AG04450 (cell line): ENCODE measurements around the gene FSHR. TPM values are rescaled to one million over a fixed set of nuclear protein-coding genes. Genes with fewer than 3 reads are reported as not detected.

Experiments
- CTCF ChIA-PET: fragments of 300-600, 350-600 bp; formaldehyde crosslinking; extraction: SDS; loops from one replicate; lab custom pipeline; 2022; ENCODE audit warnings: antibody characterized with exemption, inconsistent platforms; lab: Charles Lee
- POLR2A ChIA-PET: fragments of 350-600 bp; formaldehyde crosslinking; extraction: SDS; loops from one replicate; lab custom pipeline; 2021; ENCODE audit warnings: antibody characterized with exemption, inconsistent platforms; lab: Yijun Ruan, JAX
- DNase-seq: peaks from one replicate; pipeline ENCODE4 v3.0.0-alpha.2; 2011; ENCODE audit warnings: low read depth, low spot score
- H3K27ac ChIP-seq: one replicate; pipeline ENCODE4 v1.5.1; 2012; ENCODE audit warnings: low read depth, low read length, control low read depth
- H3K27me3 ChIP-seq: one replicate; pipeline ENCODE4 v1.6.0; 2012; ENCODE audit warnings: low read length; ENCODE audit not compliant: control insufficient read depth, insufficient read depth
- H3K4me3 ChIP-seq: 2 replicates; pipeline ENCODE4 v1.5.1; 2011; ENCODE audit warnings: mild to moderate bottlenecking, low read depth, low read length, control low read depth
- H3K9me3 ChIP-seq: 2 replicates; pipeline ENCODE4 v1.5.1; 2012; ENCODE audit warnings: low read length; ENCODE audit not compliant: control insufficient read depth, insufficient read depth
- polyA plus RNA-seq: library from polyadenylated mRNA; depleted of rRNA; stranded (reverse); fragments of >200 nt; gene quantifications from 2 replicates; pipeline ENCODE4 v1.2.3, GENCODE V29; 2011
- TF ChIP-seq, protein P1 (sequence below): IDR thresholded peaks from 2 replicates; pipeline ENCODE4 v1.5.1; 2011; ENCODE audit warnings: low read depth, low read length, control low read depth, inconsistent platforms

The FSHR gene
- polyA plus RNA-seq, 1 experiment = not detected

GRCh38 chr2:49167131-49167530 lies 12.8 kb upstream of the FSHR start:
- POLR2A ChIA-PET = no interaction called here
- CTCF ChIA-PET = interaction anchor here (0.6 kb wide), 1 partner anchor 419 kb away, joined by 3 read pairs; no protein-coding TSS in a partner anchor
- TF ChIP-seq, protein P1, sequence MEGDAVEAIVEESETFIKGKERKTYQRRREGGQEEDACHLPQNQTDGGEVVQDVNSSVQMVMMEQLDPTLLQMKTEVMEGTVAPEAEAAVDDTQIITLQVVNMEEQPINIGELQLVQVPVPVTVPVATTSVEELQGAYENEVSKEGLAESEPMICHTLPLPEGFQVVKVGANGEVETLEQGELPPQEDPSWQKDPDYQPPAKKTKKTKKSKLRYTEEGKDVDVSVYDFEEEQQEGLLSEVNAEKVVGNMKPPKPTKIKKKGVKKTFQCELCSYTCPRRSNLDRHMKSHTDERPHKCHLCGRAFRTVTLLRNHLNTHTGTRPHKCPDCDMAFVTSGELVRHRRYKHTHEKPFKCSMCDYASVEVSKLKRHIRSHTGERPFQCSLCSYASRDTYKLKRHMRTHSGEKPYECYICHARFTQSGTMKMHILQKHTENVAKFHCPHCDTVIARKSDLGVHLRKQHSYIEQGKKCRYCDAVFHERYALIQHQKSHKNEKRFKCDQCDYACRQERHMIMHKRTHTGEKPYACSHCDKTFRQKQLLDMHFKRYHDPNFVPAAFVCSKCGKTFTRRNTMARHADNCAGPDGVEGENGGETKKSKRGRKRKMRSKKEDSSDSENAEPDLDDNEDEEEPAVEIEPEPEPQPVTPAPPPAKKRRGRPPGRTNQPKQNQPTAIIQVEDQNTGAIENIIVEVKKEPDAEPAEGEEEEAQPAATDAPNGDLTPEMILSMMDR = no peak
- Histone ChIP-seq H3K4me3 (no peak overlapping the region), H3K27ac (no peak overlapping the region), H3K27me3 (no peaks in the 10 kb centered on the region), H3K9me3 (peaks cover 3% of the 10 kb centered on the region; the same call in 1 of the 2 replicates)
- DNase-seq = no peak

DNA sequence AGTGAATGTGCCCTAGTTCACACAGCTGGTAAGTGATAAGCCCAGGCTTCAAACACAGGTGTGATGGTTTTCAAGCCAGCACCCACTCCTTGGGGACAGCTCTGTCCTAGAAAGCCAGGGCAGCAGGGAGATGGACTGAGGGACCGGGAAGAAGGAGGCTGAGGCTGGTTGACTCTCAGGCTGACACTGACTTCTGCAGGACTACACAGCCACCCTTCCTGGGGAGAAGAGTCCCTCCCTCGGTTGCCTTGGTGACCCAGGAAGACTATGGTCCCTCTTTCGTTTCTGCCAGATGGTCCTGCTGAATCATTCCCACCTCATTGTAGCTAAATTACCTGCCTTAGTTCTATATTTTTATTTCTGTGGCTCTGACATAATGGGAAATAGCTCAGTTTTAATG lies 11.3 kb upstream of the FSHR start:
- ChIA-PET CTCF (no interaction called here), POLR2A (no interaction called here)
- Histone ChIP-seq H3K27me3 (no peaks in the 10 kb centered on the region), H3K27ac (no peak overlapping the region), H3K4me3 (no peak overlapping the region), H3K9me3 (peaks cover 3% of the 10 kb centered on the region; the same call in 1 of the 2 replicates)
- DNase-seq = no peak
- TF ChIP-seq, protein P1 = no peak

- H3K27me3 ChIP-seq = no peaks in the 10 kb centered on the region
- TF ChIP-seq, protein P1 = no peak
- H3K27ac ChIP-seq = no peak overlapping the region
- no peaks in the 10 kb centered on the region; the same call in 1 of the 2 replicates for H3K9me3 ChIP-seq
- ChIA-PET POLR2A (no interaction called here), CTCF (no interaction called here)
- no peak for DNase-seq
- H3K4me3 ChIP-seq = no peak overlapping the region
Observed at GRCh38 chr2:49164729-49165128, 10.4 kb upstream of the FSHR start.

- TF ChIP-seq, protein P1 = no peak
- no peak overlapping the region for H3K4me3 ChIP-seq
- H3K9me3 ChIP-seq = no peaks in the 10 kb centered on the region; the same call in 1 of the 2 replicates
- POLR2A ChIA-PET = no interaction called here
- CTCF ChIA-PET = no interaction called here
- no peaks in the 10 kb centered on the region for H3K27me3 ChIP-seq
- no peak overlapping the region for H3K27ac ChIP-seq
- DNase-seq = no peak
Observed at GRCh38 chr2:49162151-49162550, 7.8 kb upstream of the FSHR start.

DNA sequence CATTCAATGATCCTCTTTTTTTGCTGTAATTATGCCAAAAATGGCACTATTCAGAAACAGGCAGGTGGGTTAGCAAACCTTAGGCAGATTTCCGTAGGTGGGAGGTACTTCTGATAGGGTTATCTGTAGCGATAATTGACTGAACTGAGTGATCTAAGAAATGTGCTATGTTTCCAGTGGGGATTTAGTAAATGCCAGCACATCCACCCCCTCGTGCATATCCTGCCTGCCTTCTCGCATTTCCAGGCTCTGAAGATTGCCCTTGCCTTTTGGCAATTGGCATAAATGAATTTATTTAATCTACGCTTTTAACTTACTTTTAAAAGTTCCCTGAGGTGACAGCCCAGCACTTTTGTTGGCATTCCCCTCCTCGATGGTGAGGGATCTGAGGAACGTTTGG lies 576 bp upstream of the FSHR start:
- no peak for DNase-seq
- ChIA-PET CTCF (no interaction called here), POLR2A (no interaction called here)
- Histone ChIP-seq H3K9me3 (no peaks in the 10 kb centered on the region), H3K4me3 (no peak overlapping the region), H3K27ac (no peak overlapping the region), H3K27me3 (no peaks in the 10 kb centered on the region)
- TF ChIP-seq, protein P1 = no peak
